Keratinocyte (primary cell): ENCODE data around the gene BTLA. TPM values are rescaled to one million over a fixed set of nuclear protein-coding genes. Genes with fewer than 3 reads are reported as not detected.

ENCODE experiments used
- DNase-seq: peaks from one replicate; pipeline ENCODE4 v3.0.0-alpha.2; 2011; ENCODE audit warnings: low read depth, missing footprints, low spot score
- FAIRE-seq: peaks from 2 replicates; lab custom pipeline; 2011; peaks lifted over from hg19 to GRCh38; lab: Jason Lieb, UNC
- H2AFZ ChIP-seq: 2 replicates; pipeline ENCODE4 v1.6.0; 2012; ENCODE audit warnings: low read length, control low read depth, inconsistent platforms; ENCODE audit not compliant: control insufficient read depth
- H3K27ac ChIP-seq: 2 replicates; pipeline ENCODE4 v1.5.1; 2011; ENCODE audit warnings: low read length; ENCODE audit not compliant: control insufficient read depth, insufficient read depth
- H3K27me3 ChIP-seq: 3 replicates; pipeline ENCODE4 v1.6.0; 2011; ENCODE audit warnings: low read length; ENCODE audit not compliant: control insufficient read depth, insufficient read depth; ENCODE audit errors: extremely low read depth
- H3K36me3 ChIP-seq, 2 experiments: 2 replicates in 1 of 2; 3 replicates in 1 of 2; pipeline ENCODE4 v1.5.1; 2011; ENCODE audit warnings: low read length in 2 of 2, mild to moderate bottlenecking in 1 of 2; ENCODE audit not compliant: control insufficient read depth in 2 of 2, insufficient read depth in 2 of 2; ENCODE audit errors: extremely low read depth in 1 of 2
- H3K4me1 ChIP-seq: 3 replicates; pipeline ENCODE4 v1.5.1; 2011; ENCODE audit warnings: low read length; ENCODE audit not compliant: control insufficient read depth, insufficient read depth; ENCODE audit errors: extremely low read depth
- H3K4me2 ChIP-seq: 3 replicates; pipeline ENCODE4 v1.6.0; 2011; ENCODE audit warnings: low read depth, low read length; ENCODE audit not compliant: control insufficient read depth, insufficient read depth; ENCODE audit errors: extremely low read depth
- H3K4me3 ChIP-seq, 3 experiments: fragments of 200-600 bp in 1 of 3; sonication (generic) in 1 of 3; 2 replicates in 2 of 3; 3 replicates in 1 of 3; pipeline ENCODE4 v1.5.1; 2011 to 2016; ENCODE audit warnings: low read length in 3 of 3, mild to moderate bottlenecking in 3 of 3, control low read depth in 2 of 3, inconsistent platforms in 1 of 3, low read depth in 1 of 3, mixed read lengths in 1 of 3, mixed run types in 1 of 3, moderate library complexity in 1 of 3; ENCODE audit not compliant: control insufficient read depth in 2 of 3, insufficient read depth in 2 of 3; ENCODE audit errors: extremely low read depth in 1 of 3
- H3K79me2 ChIP-seq: 2 replicates; pipeline ENCODE4 v1.6.0; 2012; ENCODE audit warnings: low read length; ENCODE audit not compliant: control insufficient read depth, insufficient read depth
- H3K9ac ChIP-seq: 3 replicates; pipeline ENCODE4 v1.6.0; 2011; ENCODE audit warnings: low read length; ENCODE audit not compliant: control insufficient read depth, insufficient read depth; ENCODE audit errors: extremely low read depth
- H3K9me1 ChIP-seq: 3 replicates; pipeline ENCODE4 v1.6.0; 2011; ENCODE audit warnings: low read length; ENCODE audit not compliant: control insufficient read depth, insufficient read depth; ENCODE audit errors: extremely low read depth
- H3K9me3 ChIP-seq: 2 replicates; pipeline ENCODE4 v1.5.1; 2012; ENCODE audit warnings: low read depth, low read length; ENCODE audit not compliant: control insufficient read depth
- H4K20me1 ChIP-seq: 3 replicates; pipeline ENCODE4 v1.6.0; 2011; ENCODE audit warnings: low read length; ENCODE audit not compliant: control insufficient read depth, insufficient read depth; ENCODE audit errors: extremely low read depth
- EZH2 ChIP-seq: IDR thresholded peaks from one replicate; pipeline ENCODE4 v1.6.1; 2012; ENCODE audit warnings: inconsistent platforms, mild to moderate bottlenecking, low read length, moderate library complexity
- dilution Hi-C: fragments of 300-500 bp; cut with MboI; formaldehyde crosslinking; loops from one replicate; pipeline ENCODE4 v1.7.0; 2020; ENCODE audit warnings: low sequenced_read_pairs; ENCODE audit not compliant: extremely low pct_ligation_motif_present
- polyA plus RNA-seq, 5 experiments: library from polyadenylated mRNA; depleted of rRNA in 3 of 5; stranded (reverse) in 3 of 5; stranded (forward) in 1 of 5; unstranded in 1 of 5; fragments of >200 nt; gene quantifications; 1 replicate in 1 of 5; 2 replicates in 3 of 5; 3 replicates in 1 of 5; pipeline versions ENCODE4 v1.2.1 to v1.2.3, GENCODE V29; 2011 to 2012; ENCODE audit warnings: missing spikeins in 2 of 5, low read depth in 1 of 5, low replicate concordance in 1 of 5
- TF ChIP-seq, protein P1 (sequence below), 3 experiments: IDR thresholded peaks in 1 of 3; conservative IDR thresholded peaks in 1 of 3; optimal IDR thresholded peaks in 1 of 3; 2 replicates in 2 of 3; 3 replicates in 1 of 3; pipeline versions ENCODE3 to v1.5.1; 2011; ENCODE audit warnings: low read length in 3 of 3, mild to moderate bottlenecking in 3 of 3, moderate library complexity in 2 of 3, control low read depth in 1 of 3, inconsistent platforms in 1 of 3; ENCODE audit not compliant: insufficient read depth in 2 of 3; ENCODE audit errors: extremely low read depth in 1 of 3

BTLA gene
- polyA plus RNA-seq, 1 donor (not counting 4 experiments of a cell fraction or from before 2014, with no cell fraction given): 0.08 TPM

DNA sequence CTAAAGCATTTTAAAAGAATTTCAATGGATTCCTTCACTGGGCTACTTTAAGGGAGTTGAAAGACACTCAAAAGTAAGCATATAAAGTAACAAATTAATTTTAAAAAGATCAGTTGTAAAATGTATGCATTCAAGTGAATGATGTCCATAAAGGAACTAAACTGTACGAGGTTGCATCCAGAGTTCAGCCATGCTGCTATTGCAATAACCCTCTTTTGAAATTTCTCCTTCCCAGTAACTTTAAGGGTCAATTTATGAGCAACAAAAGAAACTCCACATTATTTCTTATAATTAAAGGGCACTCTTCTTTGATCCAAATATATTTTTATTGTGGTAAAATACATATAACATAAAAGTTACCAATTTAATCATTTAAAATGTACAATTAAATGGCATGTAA, 22.9 kb downstream of the BTLA start:
- Histone ChIP-seq H3K4me2 (no peak overlapping the region), H3K27ac (no peak overlapping the region), H3K9ac (no peak overlapping the region), H4K20me1 (no peaks in the 10 kb centered on the region), H3K79me2 (no peaks in the 10 kb centered on the region), H3K4me3 (no peak overlapping the region), H3K27me3 (no peaks in the 10 kb centered on the region), H2AFZ (no peak overlapping the region), H3K4me1 (no peaks in the 10 kb centered on the region), H3K9me3 (no peaks in the 10 kb centered on the region), H3K36me3 (no peaks in the 10 kb centered on the region), H3K9me1 (no peaks in the 10 kb centered on the region)
- DNase-seq: no peak
- dilution Hi-C loops: no loop called here
- FAIRE-seq: no peak
- no peak for TF ChIP-seq EZH2
- TF ChIP-seq, protein P1, sequence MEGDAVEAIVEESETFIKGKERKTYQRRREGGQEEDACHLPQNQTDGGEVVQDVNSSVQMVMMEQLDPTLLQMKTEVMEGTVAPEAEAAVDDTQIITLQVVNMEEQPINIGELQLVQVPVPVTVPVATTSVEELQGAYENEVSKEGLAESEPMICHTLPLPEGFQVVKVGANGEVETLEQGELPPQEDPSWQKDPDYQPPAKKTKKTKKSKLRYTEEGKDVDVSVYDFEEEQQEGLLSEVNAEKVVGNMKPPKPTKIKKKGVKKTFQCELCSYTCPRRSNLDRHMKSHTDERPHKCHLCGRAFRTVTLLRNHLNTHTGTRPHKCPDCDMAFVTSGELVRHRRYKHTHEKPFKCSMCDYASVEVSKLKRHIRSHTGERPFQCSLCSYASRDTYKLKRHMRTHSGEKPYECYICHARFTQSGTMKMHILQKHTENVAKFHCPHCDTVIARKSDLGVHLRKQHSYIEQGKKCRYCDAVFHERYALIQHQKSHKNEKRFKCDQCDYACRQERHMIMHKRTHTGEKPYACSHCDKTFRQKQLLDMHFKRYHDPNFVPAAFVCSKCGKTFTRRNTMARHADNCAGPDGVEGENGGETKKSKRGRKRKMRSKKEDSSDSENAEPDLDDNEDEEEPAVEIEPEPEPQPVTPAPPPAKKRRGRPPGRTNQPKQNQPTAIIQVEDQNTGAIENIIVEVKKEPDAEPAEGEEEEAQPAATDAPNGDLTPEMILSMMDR (optimal IDR thresholded peaks at IDR 0.05 in 1 of 3, IDR thresholded peaks at IDR 0.05 in 1 of 3, conservative IDR thresholded peaks at IDR 0.05 in 1 of 3; ENCODE audit: extremely low read depth in 1 of 3, insufficient read depth in 2 of 3, low read length in 3 of 3): no peak

DNA sequence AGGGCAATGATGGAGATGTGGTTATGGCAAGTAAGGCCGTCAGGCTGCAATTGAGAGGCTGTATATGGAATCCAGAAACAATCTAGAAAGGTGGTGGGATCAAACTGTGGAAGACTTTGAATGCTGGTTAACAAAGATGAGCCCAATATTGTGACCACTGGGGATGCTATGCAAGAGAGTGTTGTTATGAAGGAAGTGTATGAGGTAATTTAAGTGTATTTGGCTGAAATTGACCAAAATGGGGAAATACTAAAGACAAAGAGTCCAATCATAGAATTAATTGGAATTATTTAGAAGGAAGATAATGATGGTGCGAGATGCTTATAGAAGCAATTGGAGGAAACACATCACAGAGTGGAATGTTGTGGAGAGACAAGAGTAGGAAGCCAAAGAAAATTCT, 24.5 kb downstream of the BTLA start:
- Histone ChIP-seq H3K4me3 (no peak overlapping the region), H3K9ac (no peak overlapping the region), H2AFZ (no peak overlapping the region), H3K4me1 (no peaks in the 10 kb centered on the region), H3K9me1 (no peaks in the 10 kb centered on the region), H3K9me3 (no peaks in the 10 kb centered on the region), H3K4me2 (no peak overlapping the region), H3K79me2 (no peaks in the 10 kb centered on the region), H3K27me3 (no peaks in the 10 kb centered on the region), H4K20me1 (no peaks in the 10 kb centered on the region), H3K36me3 (no peaks in the 10 kb centered on the region), H3K27ac (no peak overlapping the region)
- DNase-seq (no peak), FAIRE-seq (no peak)
- TF ChIP-seq EZH2: no peak
- TF ChIP-seq, protein P1 (optimal IDR thresholded peaks at IDR 0.05 in 1 of 3, IDR thresholded peaks at IDR 0.05 in 1 of 3, conservative IDR thresholded peaks at IDR 0.05 in 1 of 3; ENCODE audit: extremely low read depth in 1 of 3, insufficient read depth in 2 of 3, low read length in 3 of 3): no peak
- dilution Hi-C loops: no loop called here
